A172 (cell line): Measurements from ENCODE around the gene IFT27. TPM values are rescaled to one million over a fixed set of nuclear protein-coding genes. Genes with fewer than 3 reads are reported as not detected.

Experiments used
- DNase-seq: peaks from one replicate; pipeline ENCODE4 v3.0.0-alpha.2; 2015; ENCODE audit warnings: low spot score
- total RNA-seq: library from RNA; depleted of rRNA; stranded (reverse); fragments of >200 nt; shearing (Covaris generic); gene quantifications from 2 replicates; pipeline ENCODE4 v1.2.3, GENCODE V29; 2014; rRNA removed

IFT27 gene
- total RNA-seq, 1 experiment from 2014 or later, result 12.5 TPM

DNA sequence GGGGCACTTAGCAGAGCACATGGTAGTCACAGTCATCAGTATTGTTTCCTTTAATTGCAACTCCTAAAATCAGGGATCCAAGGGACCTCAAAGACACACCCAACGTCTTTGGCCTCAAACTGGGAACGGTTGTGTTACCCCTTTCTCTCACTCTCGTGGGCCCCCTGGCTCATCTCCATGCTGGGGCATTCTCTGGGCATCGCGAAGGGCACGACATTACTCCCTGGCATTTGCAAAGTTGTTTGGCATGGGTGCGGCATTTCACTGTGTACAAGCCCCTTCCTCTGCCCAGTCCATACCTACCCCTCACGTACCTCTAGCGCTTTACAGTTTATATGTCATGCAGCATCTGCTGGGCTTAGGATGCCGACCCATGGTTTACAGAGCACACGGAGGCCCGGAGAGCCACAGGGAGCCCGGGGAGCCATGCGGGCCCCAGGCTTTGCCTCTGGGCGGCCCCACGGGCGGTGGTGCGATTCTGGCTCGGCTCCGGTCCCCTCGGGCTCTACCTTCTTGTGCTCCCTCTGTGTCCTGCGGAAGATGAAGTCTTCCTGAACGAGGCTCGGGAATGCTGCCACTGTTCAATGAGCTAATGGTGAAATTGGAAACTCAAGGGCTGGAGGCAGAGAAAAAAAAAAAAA lies 50.4 kb downstream of the IFT27 start:
- DNase-seq, result no peak

- no peak for DNase-seq
These were observed 51.1 kb downstream of the IFT27 start for GRCh38 chr22:36724836-36725235.

DNA sequence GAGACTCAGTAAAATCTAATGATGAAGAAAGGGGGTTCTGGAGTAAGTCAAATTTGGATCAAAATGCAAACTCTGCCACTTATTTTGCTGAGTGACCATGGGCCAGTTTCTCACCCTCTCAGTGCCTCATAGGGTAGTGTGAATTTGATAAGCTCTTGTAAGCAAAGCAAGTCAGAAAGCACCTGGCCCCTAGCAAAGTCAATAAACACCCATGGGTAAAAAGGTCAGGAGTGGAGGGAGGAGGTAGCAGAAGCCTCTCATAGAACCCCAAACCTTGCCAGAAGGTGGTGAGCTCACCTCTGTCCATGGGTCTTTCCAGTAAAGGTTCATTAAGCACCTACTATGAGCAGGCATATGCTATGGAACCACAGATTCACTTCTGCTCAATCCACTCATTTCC lies 53.9 kb downstream of the IFT27 start:
- DNase-seq, result no peak

GRCh38 chr22:36715647-36716046 lies 60.3 kb downstream of the IFT27 start:
- no peak for DNase-seq

DNA sequence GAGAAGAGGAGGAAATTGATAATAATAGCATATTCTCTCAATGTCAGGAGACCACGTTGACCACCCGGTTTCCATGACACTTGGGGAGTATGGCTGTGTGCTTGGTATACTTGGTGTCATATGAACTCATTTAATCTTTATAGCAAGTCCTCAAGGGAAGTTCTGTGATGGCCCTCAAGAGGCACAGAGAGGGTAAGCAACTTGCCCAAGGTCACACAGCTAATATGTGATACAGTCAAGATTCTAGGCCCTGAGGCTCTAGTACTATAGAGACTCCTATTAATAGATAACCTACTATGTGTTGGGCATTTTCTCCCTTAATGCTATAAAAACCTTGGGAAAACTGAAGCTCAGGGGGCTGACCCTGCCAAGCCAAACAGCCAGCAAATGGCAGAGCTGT lies 61.8 kb downstream of the IFT27 start:
- DNase-seq, result no peak

DNA sequence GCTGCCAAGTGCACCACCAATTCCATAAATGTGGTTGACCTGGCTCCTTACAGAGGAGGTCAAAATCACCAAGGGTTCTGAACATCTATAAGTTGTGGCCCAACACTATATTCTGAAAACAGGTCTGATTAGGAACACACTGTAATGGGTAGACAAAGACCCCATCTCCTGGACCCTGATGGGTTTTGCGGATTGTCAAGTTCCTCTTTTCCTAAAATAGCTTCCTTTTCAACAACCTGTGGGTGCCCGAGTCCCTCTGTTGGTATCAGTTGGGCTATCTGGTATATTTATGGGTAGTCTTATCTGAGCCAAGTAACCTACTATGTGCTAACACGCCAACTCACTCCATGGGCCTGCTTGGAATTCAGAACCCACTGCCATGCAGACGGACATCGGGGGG lies 62.5 kb downstream of the IFT27 start:
- DNase-seq, result no peak

Other genes starting within 250 kb of the IFT27 start
- 249 and 285 TPM in 2 replicates for gene EIF3D, start 247.0 kb downstream of the IFT27 start, total RNA-seq
- gene CACNG2, start 72.4 kb downstream of the IFT27 start, total RNA-seq, result 0.24 TPM in 1 of 2 replicates, not detected in the other
- gene PVALB, start 40.9 kb upstream of the IFT27 start, total RNA-seq, result 1.2 TPM in 1 of 2 replicates, not detected in the other
- not detected in 2 replicates for gene NCF4, start 84.9 kb upstream of the IFT27 start, total RNA-seq
- 0.02 TPM in 1 of 2 replicates, not detected in the other for gene CSF2RB, start 137.5 kb upstream of the IFT27 start, total RNA-seq
- 37.3 and 48.1 TPM in 2 replicates for gene TST, start 243.3 kb upstream of the IFT27 start, total RNA-seq
- 57.0 and 68.4 TPM in 2 replicates for gene MPST, start 243.6 kb upstream of the IFT27 start, total RNA-seq